Measurements from ENCODE around the gene ZNF148.

DNA sequence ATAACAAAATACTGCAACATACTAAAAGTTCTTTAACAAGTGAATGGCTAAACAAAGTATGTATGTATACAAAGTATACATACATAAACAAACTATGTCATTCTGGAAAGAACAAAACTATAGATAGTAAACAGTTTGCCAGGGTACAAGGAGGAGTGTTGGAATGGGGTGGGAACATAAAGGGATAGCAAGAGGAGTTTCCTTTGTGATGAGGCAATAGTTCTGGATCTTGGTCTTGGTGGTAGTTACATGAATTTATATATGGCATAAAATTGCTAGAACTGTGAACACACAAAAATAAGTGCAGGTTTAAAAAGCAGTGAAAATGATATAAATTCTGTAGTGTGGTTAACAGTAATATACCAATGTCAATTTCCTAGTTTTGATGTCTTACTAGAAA lies 22.0 kb downstream of the ZNF148 start:
- TF ChIP-seq, protein P1, sequence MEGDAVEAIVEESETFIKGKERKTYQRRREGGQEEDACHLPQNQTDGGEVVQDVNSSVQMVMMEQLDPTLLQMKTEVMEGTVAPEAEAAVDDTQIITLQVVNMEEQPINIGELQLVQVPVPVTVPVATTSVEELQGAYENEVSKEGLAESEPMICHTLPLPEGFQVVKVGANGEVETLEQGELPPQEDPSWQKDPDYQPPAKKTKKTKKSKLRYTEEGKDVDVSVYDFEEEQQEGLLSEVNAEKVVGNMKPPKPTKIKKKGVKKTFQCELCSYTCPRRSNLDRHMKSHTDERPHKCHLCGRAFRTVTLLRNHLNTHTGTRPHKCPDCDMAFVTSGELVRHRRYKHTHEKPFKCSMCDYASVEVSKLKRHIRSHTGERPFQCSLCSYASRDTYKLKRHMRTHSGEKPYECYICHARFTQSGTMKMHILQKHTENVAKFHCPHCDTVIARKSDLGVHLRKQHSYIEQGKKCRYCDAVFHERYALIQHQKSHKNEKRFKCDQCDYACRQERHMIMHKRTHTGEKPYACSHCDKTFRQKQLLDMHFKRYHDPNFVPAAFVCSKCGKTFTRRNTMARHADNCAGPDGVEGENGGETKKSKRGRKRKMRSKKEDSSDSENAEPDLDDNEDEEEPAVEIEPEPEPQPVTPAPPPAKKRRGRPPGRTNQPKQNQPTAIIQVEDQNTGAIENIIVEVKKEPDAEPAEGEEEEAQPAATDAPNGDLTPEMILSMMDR (IDR thresholded peaks at IDR 0.05; ENCODE audit: insufficient read depth, low read depth, low read length): no peak
- no peak for TF ChIP-seq EZH2 (IDR thresholded peaks at IDR 0.05; ENCODE audit: insufficient read depth, low read length)

All from astrocyte (in vitro differentiated cells and primary cell).